GM18499 (cell line): ENCODE results near the gene TAMALIN.

Source experiments
- ATAC-seq: cut with Tn5 transposase; IDR thresholded peaks from one replicate; pipeline ENCODE4 v1.9.1; 2021; ENCODE audit warnings: moderate number of reproducible peaks; ENCODE audit not compliant: insufficient read depth, unreplicated experiment

TAMALIN gene

GRCh38 chr12:52052468-52053186, 45.9 kb downstream of the TAMALIN start:
- ATAC-seq, result no peak

DNA sequence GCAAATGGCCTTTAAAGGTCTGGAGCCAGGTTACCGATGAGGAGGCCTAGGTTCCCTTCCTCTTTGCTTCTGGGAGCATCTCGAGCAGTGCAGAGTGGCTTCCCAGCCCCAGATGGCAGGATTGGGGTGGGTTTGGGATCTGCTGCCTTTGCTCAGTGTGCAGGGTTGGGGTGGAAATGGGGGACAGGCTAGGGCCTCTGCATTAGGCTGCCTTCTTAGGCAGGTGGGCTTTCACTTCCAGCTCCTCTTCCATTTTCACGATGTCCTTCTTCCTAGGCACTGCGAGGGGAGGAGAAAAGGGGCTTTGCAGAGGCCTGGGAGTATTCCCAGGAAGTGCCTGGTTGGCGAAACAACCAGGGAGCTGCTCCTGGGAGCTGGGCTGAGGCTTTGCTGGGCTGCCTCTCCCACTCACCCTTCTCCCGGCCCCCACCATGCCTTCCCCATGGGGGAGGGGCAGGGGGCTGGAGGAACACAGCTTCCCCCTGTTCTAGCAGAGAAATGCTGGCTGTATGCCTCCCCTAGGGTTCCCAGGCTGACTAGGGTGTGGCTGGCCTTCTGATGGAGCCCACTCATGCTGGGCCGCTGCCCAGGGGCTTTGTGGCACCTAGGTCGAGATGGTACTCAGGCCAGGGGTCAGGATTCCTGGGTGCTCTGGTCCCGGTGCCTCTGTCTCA, 46.9 kb downstream of the TAMALIN start:
- ATAC-seq, result no peak

DNA sequence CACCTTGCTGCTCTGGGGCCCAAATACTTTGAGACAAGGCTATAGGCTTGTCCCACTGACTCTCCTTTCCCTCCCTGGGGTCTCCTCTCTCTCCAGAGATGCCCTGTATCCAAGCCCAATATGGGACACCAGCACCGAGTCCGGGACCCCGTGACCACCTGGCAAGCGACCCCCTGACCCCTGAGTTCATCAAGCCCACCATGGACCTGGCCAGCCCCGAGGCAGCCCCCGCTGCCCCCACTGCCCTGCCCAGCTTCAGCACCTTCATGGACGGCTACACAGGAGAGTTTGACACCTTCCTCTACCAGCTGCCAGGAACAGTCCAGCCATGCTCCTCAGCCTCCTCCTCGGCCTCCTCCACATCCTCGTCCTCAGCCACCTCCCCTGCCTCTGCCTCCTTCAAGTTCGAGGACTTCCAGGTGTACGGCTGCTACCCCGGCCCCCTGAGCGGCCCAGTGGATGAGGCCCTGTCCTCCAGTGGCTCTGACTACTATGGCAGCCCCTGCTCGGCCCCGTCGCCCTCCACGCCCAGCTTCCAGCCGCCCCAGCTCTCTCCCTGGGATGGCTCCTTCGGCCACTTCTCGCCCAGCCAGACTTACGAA, 47.6 kb downstream of the TAMALIN start:
- ATAC-seq, result no peak

DNA sequence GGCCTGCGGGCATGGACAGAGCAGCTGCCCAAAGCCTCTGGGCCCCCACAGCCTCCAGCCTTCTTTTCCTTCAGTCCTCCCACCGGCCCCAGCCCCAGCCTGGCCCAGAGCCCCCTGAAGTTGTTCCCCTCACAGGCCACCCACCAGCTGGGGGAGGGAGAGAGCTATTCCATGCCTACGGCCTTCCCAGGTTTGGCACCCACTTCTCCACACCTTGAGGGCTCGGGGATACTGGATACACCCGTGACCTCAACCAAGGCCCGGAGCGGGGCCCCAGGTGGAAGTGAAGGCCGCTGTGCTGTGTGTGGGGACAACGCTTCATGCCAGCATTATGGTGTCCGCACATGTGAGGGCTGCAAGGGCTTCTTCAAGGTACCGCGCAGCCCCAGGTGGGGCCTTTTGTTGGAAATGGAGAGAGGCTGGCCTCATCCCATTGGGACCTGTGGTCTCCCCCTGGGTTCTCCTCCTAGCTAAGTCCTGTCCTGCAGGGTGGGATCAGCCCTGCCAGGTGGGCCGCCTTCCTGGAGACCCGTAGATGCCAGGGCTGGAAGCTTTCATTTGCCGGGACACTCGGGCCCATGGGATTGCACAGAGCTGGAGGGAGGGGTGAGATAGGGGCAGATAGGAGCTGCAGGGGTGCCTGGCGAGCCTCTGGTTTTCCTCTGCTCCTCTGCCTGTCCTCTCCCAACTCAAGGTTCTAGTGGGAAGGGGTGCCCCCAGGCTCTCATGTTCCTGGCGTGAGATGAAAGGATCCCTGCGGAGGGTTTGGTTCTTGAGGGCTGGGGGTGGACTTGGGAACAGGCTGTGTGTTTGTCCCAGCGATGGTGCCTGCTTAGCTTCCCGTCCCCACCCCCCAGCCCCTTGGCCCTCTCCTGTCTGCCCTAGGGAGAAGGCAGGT, 48.3 kb downstream of the TAMALIN start:
- no peak for ATAC-seq

- no peak for ATAC-seq
Measured at GRCh38 chr12:52055731-52056711, 49.3 kb downstream of the TAMALIN start.

DNA sequence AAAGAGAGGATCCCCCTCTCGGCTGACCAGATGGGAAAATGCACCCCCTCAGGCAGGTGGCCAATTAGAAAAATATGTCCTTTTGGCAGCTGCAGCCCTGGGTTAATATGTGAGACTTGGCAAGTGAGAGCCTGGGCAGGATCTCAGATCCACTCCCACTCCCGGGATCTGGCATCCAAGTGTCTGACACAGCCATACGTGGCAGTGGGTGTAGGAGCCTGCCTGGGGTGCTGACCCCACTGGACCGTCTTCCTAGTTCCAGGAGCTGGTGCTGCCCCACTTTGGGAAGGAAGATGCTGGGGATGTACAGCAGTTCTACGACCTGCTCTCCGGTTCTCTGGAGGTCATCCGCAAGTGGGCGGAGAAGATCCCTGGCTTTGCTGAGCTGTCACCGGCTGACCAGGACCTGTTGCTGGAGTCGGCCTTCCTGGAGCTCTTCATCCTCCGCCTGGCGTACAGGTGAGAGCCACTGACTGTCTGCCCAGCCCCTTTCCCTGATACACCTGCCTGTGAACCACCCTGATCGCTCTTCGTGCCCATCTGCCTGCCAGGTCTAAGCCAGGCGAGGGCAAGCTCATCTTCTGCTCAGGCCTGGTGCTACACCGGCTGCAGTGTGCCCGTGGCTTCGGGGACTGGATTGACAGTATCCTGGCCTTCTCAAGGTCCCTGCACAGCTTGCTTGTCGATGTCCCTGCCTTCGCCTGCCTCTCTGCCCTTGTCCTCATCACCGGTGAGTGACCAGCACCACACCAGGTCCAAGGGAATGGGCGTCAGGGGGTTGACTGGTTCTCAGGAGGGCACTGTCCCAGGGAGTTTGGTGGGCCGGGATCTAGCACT, 50.3 kb downstream of the TAMALIN start:
- ATAC-seq, result no peak

- ATAC-seq, result no peak
Measured at GRCh38 chr12:52057638-52058576, 51.2 kb downstream of the TAMALIN start.

DNA sequence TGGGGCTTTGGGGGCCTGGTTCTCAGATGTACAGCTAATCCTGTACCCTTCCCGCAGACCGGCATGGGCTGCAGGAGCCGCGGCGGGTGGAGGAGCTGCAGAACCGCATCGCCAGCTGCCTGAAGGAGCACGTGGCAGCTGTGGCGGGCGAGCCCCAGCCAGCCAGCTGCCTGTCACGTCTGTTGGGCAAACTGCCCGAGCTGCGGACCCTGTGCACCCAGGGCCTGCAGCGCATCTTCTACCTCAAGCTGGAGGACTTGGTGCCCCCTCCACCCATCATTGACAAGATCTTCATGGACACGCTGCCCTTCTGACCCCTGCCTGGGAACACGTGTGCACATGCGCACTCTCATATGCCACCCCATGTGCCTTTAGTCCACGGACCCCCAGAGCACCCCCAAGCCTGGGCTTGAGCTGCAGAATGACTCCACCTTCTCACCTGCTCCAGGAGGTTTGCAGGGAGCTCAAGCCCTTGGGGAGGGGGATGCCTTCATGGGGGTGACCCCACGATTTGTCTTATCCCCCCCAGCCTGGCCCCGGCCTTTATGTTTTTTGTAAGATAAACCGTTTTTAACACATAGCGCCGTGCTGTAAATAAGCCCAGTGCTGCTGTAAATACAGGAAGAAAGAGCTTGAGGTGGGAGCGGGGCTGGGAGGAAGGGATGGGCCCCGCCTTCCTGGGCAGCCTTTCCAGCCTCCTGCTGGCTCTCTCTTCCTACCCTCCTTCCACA, 52.0 kb downstream of the TAMALIN start:
- no peak for ATAC-seq

- ATAC-seq, result no peak
Measured at GRCh38 chr12:52059582-52060497, 53.1 kb downstream of the TAMALIN start.

GRCh38 chr12:52060498-52061177, 53.9 kb downstream of the TAMALIN start:
- no peak for ATAC-seq

GRCh38 chr12:52061470-52062166, 54.9 kb downstream of the TAMALIN start:
- ATAC-seq, result no peak

GRCh38 chr12:52062167-52063081, 55.7 kb downstream of the TAMALIN start:
- ATAC-seq, result no peak

DNA sequence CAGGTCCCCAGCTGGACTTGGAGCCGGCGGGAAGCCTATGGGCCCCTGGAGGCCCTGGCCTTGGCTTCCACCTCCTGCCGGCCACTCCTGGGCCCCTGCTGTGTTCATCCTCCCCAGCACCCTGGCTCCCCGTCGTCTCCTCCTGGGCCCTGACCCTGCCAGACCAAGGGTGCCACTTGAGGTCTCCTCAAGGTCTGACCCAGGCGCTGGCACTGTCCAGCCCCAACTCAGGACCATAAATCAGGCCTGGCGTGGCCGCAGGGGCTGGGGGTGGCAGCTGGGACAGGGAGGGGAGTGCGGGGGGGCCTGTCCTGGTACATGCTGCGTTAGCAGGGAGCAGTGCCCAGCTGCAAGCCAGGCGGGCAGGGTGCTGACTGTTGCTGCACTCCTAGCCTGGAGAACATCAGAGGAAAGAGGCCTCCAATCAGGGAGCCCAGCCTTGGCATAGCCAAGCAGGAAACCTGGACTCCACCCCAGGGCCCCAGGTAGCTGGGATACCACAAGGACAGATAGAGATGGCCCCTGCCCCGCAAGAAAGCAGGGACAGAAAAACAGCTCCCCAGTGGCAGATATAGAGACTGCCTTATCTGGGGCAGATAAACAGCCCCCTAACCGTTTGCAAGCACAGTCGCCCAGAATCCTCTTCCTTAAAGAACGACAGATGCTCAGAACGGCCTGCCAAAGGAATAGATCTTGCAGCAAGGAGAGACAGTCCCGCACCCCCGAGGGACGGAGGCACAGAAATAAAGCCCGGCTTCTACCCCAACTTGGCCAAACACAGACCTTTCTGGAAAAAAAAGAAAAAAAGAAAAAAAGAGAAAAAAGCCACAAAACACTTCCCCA, 56.6 kb downstream of the TAMALIN start:
- no peak for ATAC-seq
